HG03575 (cell line): ENCODE results near the gene PCDHGA8.
"Not testable (repeated sequence)": the region's sequence is repeated elsewhere in the genome, so short reads cannot be mapped to it uniquely, and the experiment has no call there.

Source experiments
- ATAC-seq: cut with Tn5 transposase; IDR thresholded peaks from one replicate; pipeline ENCODE4 v1.9.1; 2021; ENCODE audit not compliant: unreplicated experiment, insufficient number of reproducible peaks, low FRiP score; ENCODE audit errors: extremely low read depth

The PCDHGA8 gene

GRCh38 chr5:141392429-141393198 lies at the start of gene PCDHGA8:
Gene PCDHGA8 (plus strand): TSS chr5:141392633. CDS start chr5:141392814, 181 bp downstream.
- ATAC-seq: no peak

- ATAC-seq: no peak
Measured at GRCh38 chr5:141342773-141343172, 49.7 kb upstream of the PCDHGA8 start.

- ATAC-seq: no peak
Measured at GRCh38 chr5:141343242-141343952, 49.0 kb upstream of the PCDHGA8 start, which contains the start of gene PCDHGA3. Gene PCDHGA3 (plus strand): TSS chr5:141343829. CDS start chr5:141344034, 205 bp downstream.

- no peak for ATAC-seq
Measured at GRCh38 chr5:141343953-141344463, 48.4 kb upstream of the PCDHGA8 start.

GRCh38 chr5:141345327-141345726 lies 47.1 kb upstream of the PCDHGA8 start:
- ATAC-seq: no peak

GRCh38 chr5:141346017-141346416 lies 46.4 kb upstream of the PCDHGA8 start:
- not testable (repeated sequence) for ATAC-seq

- ATAC-seq: no peak
Measured at GRCh38 chr5:141349917-141350619, 42.4 kb upstream of the PCDHGA8 start, which contains the start of gene PCDHGB1. Gene PCDHGB1 (plus strand): TSS chr5:141350099. CDS start chr5:141350261, 162 bp downstream.

- ATAC-seq: no peak
Measured at GRCh38 chr5:141351591-141351990, 40.8 kb upstream of the PCDHGA8 start.

GRCh38 chr5:141354900-141355469 lies 37.4 kb upstream of the PCDHGA8 start, which contains the start of gene PCDHGA4:
Gene PCDHGA4 (plus strand): TSS chr5:141355021. CDS start chr5:141355108, 87 bp downstream.
- ATAC-seq: no peak

GRCh38 chr5:141355641-141356040 lies 36.8 kb upstream of the PCDHGA8 start:
- no peak for ATAC-seq

- ATAC-seq: no peak
Measured at GRCh38 chr5:141356133-141356532, 36.3 kb upstream of the PCDHGA8 start.

- no peak for ATAC-seq
Measured at GRCh38 chr5:141356950-141357349, 35.5 kb upstream of the PCDHGA8 start.

- no peak for ATAC-seq
Measured at GRCh38 chr5:141359790-141360426, 32.5 kb upstream of the PCDHGA8 start, which contains the start of gene PCDHGB2. Gene PCDHGB2 (plus strand): TSS chr5:141359994. CDS start chr5:141360136, 142 bp downstream.

GRCh38 chr5:141360685-141361084 lies 31.7 kb upstream of the PCDHGA8 start:
- no peak for ATAC-seq

- no peak for ATAC-seq
Measured at GRCh38 chr5:141362719-141363118, 29.7 kb upstream of the PCDHGA8 start.

- no peak for ATAC-seq
Measured at GRCh38 chr5:141363952-141364660, 28.3 kb upstream of the PCDHGA8 start, which contains the start of gene PCDHGA5. Gene PCDHGA5 (plus strand): TSS chr5:141364162. CDS start chr5:141364331, 169 bp downstream.

- ATAC-seq: no peak
Measured at GRCh38 chr5:141366016-141366896, 26.2 kb upstream of the PCDHGA8 start.
